ENCODE results near the gene ALG12.
"Not testable (repeated sequence)": the region's sequence is repeated elsewhere in the genome, so short reads cannot be mapped to it uniquely, and the experiment has no call there.

Gene ALG12

GRCh38 chr22:49947296-49947622, 29.0 kb upstream of the ALG12 start:
- DNase-seq (ENCODE audit: insufficient read length, low spot score) (no peak), FAIRE-seq (no peak)

GRCh38 chr22:49946612-49947295, 28.5 kb upstream of the ALG12 start:
- DNase-seq (ENCODE audit: insufficient read length, low spot score), result no peak
- no peak for FAIRE-seq

- FAIRE-seq, result not testable (repeated sequence)
These were observed 27.0 kb upstream of the ALG12 start for GRCh38 chr22:49945042-49945794.

GRCh38 chr22:49944399-49944891, 26.2 kb upstream of the ALG12 start:
- DNase-seq (ENCODE audit: insufficient read length, low spot score), result no peak
- no peak for FAIRE-seq

More at GRCh38 chr22:49945042-49945794, 27.0 kb upstream of the ALG12 start:
- not testable (repeated sequence) for DNase-seq (ENCODE audit: insufficient read length, low spot score)

- DNase-seq (ENCODE audit: insufficient read length, low spot score), result no peak
- no peak for FAIRE-seq
These were observed 25.6 kb upstream of the ALG12 start for GRCh38 chr22:49943771-49944398.

- DNase-seq (ENCODE audit: insufficient read length, low spot score) (no peak), FAIRE-seq (no peak)
These were observed 25.1 kb upstream of the ALG12 start for GRCh38 chr22:49943405-49943765.

- DNase-seq (ENCODE audit: insufficient read length, low spot score) (no peak), FAIRE-seq (no peak)
These were observed 24.5 kb upstream of the ALG12 start for GRCh38 chr22:49942565-49943404.

GRCh38 chr22:49941507-49942316, 23.5 kb upstream of the ALG12 start:
- FAIRE-seq, result no peak
- DNase-seq (ENCODE audit: insufficient read length, low spot score), result no peak

GRCh38 chr22:49938565-49939136, 20.4 kb upstream of the ALG12 start:
- FAIRE-seq (no peak), DNase-seq (ENCODE audit: insufficient read length, low spot score) (no peak)

- DNase-seq (ENCODE audit: insufficient read length, low spot score) (no peak), FAIRE-seq (no peak)
These were observed 19.7 kb upstream of the ALG12 start for GRCh38 chr22:49937758-49938564.

- no peak for FAIRE-seq
These were observed 18.9 kb upstream of the ALG12 start for GRCh38 chr22:49936973-49937757.

GRCh38 chr22:49936018-49936972, 18.1 kb upstream of the ALG12 start:
- DNase-seq (ENCODE audit: insufficient read length, low spot score) (peak; percentile 83), FAIRE-seq (peak; percentile 88)

More at GRCh38 chr22:49936973-49937757, 18.9 kb upstream of the ALG12 start:
- DNase-seq (ENCODE audit: insufficient read length, low spot score), result no peak

GRCh38 chr22:49935561-49935960, 17.3 kb upstream of the ALG12 start:
- peak; percentile 37 for FAIRE-seq
- DNase-seq (ENCODE audit: insufficient read length, low spot score), result no peak

- DNase-seq (ENCODE audit: insufficient read length, low spot score) (peak; percentile 76), FAIRE-seq (no peak)
These were observed 16.8 kb upstream of the ALG12 start for GRCh38 chr22:49934891-49935557.

GRCh38 chr22:49934160-49934890, 16.1 kb upstream of the ALG12 start:
- no peak for DNase-seq (ENCODE audit: insufficient read length, low spot score)
- peak; percentile 42 for FAIRE-seq

Data from GM19239 (cell line).